Panc1 (cell line): Measurements from ENCODE around the gene METTL5. TPM values are rescaled to one million over a fixed set of nuclear protein-coding genes. Genes with fewer than 3 reads are reported as not detected.

Experiments
- ATAC-seq: fragments of 200-7000 bp; cut with Tn5 transposase; 2 replicates; pipeline ENCODE4 v1.9.1; 2020; ENCODE audit warnings: mild to moderate bottlenecking, moderate library complexity
- BruUV-seq: library from RNA; stranded (reverse); fragments of 400-500 nt; replicated peaks from 2 replicates; lab custom pipeline; 2021; lab: Mats Ljungman, UMichigan
- CTCF ChIA-PET: fragments of 300-600 bp; sonication (Branson Sonifier 250); formaldehyde crosslinking; loops from one replicate; lab custom pipeline; 2022; ENCODE audit warnings: antibody characterized with exemption; lab: Charles Lee
- POLR2A ChIA-PET: fragments of 300-600 bp; sonication (Branson Sonifier 250); formaldehyde crosslinking; loops from one replicate; lab custom pipeline; 2022; ENCODE audit warnings: antibody characterized with exemption; lab: Charles Lee
- DNase-seq: peaks from one replicate; pipeline ENCODE4 v3.0.0-alpha.2; 2010; ENCODE audit warnings: low read depth, low spot score
- H3K27ac ChIP-seq: 2 replicates; pipeline ENCODE4 v1.5.1; 2011; ENCODE audit warnings: mild to moderate bottlenecking, low read length, inconsistent platforms
- H3K27me3 ChIP-seq: fragments of 200-500 bp; sonication (Bioruptor generic); 2 replicates; pipeline ENCODE4 v1.6.0; 2014; ENCODE audit warnings: low read length, inconsistent platforms; ENCODE audit not compliant: control insufficient read depth, insufficient read depth
- H3K36me3 ChIP-seq: fragments of 200-500 bp; sonication (Bioruptor generic); 2 replicates; pipeline ENCODE4 v1.5.1; 2014; ENCODE audit warnings: inconsistent platforms, mild to moderate bottlenecking, low read length, moderate library complexity; ENCODE audit not compliant: control insufficient read depth, insufficient read depth
- H3K4me1 ChIP-seq: 2 replicates; pipeline ENCODE4 v1.5.1; 2011; ENCODE audit warnings: inconsistent platforms, mild to moderate bottlenecking, low read length, moderate library complexity; ENCODE audit not compliant: control insufficient read depth, insufficient read depth
- H3K4me3 ChIP-seq, 2 experiments: 2 replicates each; pipeline ENCODE4 v1.5.1; 2011 to 2012; ENCODE audit warnings: low read depth in 2 of 2, low read length in 2 of 2, mild to moderate bottlenecking in 2 of 2, inconsistent platforms in 1 of 2, moderate library complexity in 1 of 2
- H3K9me3 ChIP-seq: fragments of 200-500 bp; sonication (Bioruptor generic); 2 replicates; pipeline ENCODE4 v1.5.1; 2014; ENCODE audit warnings: low read depth, mild to moderate bottlenecking, inconsistent platforms, low read length, moderate library complexity; ENCODE audit not compliant: control insufficient read depth, insufficient read depth
- POLR2AphosphoS5 ChIP-seq: IDR thresholded peaks from 2 replicates; pipeline ENCODE4 v1.6.1; 2012; ENCODE audit warnings: mild to moderate bottlenecking, low read depth, low read length, moderate library complexity
- SIN3A ChIP-seq: IDR thresholded peaks from 2 replicates; pipeline ENCODE4 v1.6.1; 2012; ENCODE audit warnings: low read depth, mild to moderate bottlenecking, low read length, moderate library complexity, borderline replicate concordance; ENCODE audit not compliant: insufficient read depth
- TCF7L2 ChIP-seq: IDR thresholded peaks from 2 replicates; pipeline ENCODE4 v1.6.1; 2011; ENCODE audit warnings: mild to moderate bottlenecking, low read depth, low read length, inconsistent platforms
- in situ Hi-C: cut with HindIII; loops from 2 replicates; pipeline ENCODE4 v1.10.0; 2016; ENCODE audit warnings: low sequenced_read_pairs, low pct_unique_long_range_greater_than_20kb
- intact Hi-C: fragments of 100-400 bp; cut with micrococcal nuclease; formaldehyde crosslinking; loops from one replicate; pipeline ENCODE4 v1.10.0; 2022; ENCODE audit not compliant: unreplicated experiment
- total RNA-seq: library from RNA; stranded (reverse); gene quantifications from one replicate; pipeline ENCODE4 v1.2.1, GENCODE V29; 2021; ENCODE audit not compliant: unreplicated experiment
- TF ChIP-seq, protein P1 (sequence below), 2 experiments: IDR thresholded peaks; 2 replicates each; pipeline ENCODE4 v1.6.1; 2011 to 2012; ENCODE audit warnings: low read depth in 2 of 2, control low read depth in 1 of 2, low read length in 1 of 2, mild to moderate bottlenecking in 1 of 2, moderate library complexity in 1 of 2; ENCODE audit not compliant: insufficient read depth in 1 of 2
- TF ChIP-seq, protein P2 (sequence below): fragments of 450-650 bp; IDR thresholded peaks from 2 replicates; pipeline ENCODE4 v1.5.1; 2017; ENCODE audit warnings: mild to moderate bottlenecking

The METTL5 gene
- total RNA-seq, 1 experiment from 2014 or later = 81.4 TPM

DNA sequence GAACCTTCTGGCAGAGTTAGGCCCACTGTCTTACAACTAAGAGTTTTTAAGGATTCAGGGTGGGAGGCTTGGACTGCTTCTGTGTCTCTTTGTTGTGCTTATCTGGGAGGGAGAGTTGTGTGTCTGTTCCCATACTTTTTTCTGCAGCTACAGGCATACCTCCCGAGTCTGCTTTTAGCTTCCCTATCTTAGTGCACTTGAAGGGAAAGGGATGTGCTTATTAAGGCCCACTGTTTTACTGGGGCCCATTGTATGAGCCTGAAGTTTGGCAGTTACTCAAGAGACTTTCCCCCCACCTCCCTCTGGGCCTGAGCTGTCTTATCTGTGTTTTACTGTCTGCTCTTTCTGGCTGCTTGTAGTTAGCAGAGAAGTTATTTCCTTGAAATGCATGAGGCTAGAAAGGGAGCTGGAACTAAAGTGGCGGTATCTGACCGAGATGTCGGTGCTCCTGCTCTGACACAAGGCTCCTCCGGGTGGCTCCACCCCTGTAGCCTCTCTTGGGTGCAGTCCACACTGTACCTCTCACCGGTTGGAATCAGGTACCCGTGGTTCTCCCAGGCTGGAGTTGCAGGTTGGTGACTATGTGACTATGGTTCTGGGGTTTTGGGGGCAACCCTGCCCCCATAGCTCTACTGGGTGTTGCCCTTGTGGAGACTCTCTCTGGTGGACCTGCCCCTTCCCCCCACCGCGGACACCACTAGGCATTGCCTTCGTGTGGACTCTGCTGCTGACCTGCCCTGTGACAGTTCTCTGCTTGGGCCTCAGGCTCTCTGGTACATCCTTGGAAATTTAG is 15.4 kb upstream of the METTL5 start:
- H3K9me3 ChIP-seq = no peaks in the 10 kb centered on the region
- ChIA-PET POLR2A (no interaction called here), CTCF (no interaction called here)
- no peak overlapping the region for H3K27ac ChIP-seq
- intact Hi-C loops (no loop called here), in situ Hi-C loops (no loop called here)
- H3K4me1 ChIP-seq = no peaks in the 10 kb centered on the region; the same call in 1 of the 2 replicates
- no peak for TF ChIP-seq SIN3A
- TF ChIP-seq, protein P1, sequence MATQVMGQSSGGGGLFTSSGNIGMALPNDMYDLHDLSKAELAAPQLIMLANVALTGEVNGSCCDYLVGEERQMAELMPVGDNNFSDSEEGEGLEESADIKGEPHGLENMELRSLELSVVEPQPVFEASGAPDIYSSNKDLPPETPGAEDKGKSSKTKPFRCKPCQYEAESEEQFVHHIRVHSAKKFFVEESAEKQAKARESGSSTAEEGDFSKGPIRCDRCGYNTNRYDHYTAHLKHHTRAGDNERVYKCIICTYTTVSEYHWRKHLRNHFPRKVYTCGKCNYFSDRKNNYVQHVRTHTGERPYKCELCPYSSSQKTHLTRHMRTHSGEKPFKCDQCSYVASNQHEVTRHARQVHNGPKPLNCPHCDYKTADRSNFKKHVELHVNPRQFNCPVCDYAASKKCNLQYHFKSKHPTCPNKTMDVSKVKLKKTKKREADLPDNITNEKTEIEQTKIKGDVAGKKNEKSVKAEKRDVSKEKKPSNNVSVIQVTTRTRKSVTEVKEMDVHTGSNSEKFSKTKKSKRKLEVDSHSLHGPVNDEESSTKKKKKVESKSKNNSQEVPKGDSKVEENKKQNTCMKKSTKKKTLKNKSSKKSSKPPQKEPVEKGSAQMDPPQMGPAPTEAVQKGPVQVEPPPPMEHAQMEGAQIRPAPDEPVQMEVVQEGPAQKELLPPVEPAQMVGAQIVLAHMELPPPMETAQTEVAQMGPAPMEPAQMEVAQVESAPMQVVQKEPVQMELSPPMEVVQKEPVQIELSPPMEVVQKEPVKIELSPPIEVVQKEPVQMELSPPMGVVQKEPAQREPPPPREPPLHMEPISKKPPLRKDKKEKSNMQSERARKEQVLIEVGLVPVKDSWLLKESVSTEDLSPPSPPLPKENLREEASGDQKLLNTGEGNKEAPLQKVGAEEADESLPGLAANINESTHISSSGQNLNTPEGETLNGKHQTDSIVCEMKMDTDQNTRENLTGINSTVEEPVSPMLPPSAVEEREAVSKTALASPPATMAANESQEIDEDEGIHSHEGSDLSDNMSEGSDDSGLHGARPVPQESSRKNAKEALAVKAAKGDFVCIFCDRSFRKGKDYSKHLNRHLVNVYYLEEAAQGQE (IDR thresholded peaks at IDR 0.05; ENCODE audit: insufficient read depth in 1 of 2, low read depth in 2 of 2, low read length in 1 of 2) = no peak
- no peak for TF ChIP-seq POLR2AphosphoS5
- TF ChIP-seq, protein P2, sequence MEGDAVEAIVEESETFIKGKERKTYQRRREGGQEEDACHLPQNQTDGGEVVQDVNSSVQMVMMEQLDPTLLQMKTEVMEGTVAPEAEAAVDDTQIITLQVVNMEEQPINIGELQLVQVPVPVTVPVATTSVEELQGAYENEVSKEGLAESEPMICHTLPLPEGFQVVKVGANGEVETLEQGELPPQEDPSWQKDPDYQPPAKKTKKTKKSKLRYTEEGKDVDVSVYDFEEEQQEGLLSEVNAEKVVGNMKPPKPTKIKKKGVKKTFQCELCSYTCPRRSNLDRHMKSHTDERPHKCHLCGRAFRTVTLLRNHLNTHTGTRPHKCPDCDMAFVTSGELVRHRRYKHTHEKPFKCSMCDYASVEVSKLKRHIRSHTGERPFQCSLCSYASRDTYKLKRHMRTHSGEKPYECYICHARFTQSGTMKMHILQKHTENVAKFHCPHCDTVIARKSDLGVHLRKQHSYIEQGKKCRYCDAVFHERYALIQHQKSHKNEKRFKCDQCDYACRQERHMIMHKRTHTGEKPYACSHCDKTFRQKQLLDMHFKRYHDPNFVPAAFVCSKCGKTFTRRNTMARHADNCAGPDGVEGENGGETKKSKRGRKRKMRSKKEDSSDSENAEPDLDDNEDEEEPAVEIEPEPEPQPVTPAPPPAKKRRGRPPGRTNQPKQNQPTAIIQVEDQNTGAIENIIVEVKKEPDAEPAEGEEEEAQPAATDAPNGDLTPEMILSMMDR = no peak
- no peak for TF ChIP-seq TCF7L2
- no peaks in the 10 kb centered on the region; the same call in 1 of the 2 replicates for H3K36me3 ChIP-seq
- ATAC-seq (peak; percentile 56; the same call in 1 of the 2 replicates), DNase-seq (no peak)
- no peak overlapping the region for H3K4me3 ChIP-seq
- BruUV-seq = no TSS peak
- no peaks in the 10 kb centered on the region for H3K27me3 ChIP-seq

DNA sequence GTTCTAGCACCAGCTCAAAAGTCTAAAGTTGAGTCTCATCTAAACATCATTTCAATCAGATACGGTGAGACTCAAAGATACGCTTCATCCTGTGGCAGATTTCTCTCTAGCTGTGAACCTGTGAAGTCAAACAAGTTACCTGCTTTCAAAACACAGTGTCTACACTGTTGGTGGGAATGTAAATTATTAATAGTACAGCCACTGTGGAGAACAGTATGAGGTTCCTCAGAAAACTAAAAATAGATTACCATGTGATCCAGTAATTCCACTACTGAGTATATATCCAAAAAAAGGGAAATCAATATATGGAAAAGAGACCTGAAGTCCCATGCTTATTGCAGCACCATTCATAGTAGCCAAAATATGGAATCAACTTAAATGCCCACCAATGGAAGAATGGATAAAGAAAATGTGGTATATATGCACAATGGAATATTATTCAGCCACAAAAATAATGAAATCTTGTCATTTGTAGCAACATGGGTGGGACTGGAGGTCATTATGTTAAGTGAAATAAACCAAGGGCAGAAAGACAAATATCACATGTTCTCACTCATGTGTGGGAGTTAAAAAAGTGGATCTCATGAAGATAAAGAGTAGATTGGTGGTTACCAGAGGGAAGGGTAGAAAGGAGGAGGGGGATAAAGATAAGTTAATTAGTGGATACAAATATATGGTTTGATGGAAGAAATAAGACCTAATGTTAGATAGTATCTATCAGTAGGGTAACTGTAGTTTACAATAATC is 14.2 kb upstream of the METTL5 start:
- CTCF ChIA-PET = no interaction called here
- BruUV-seq = no TSS peak

More for the DNA sequence above, 14.2 kb upstream of the METTL5 start:
- no peaks in the 10 kb centered on the region for H3K9me3 ChIP-seq
- ATAC-seq (no peak), DNase-seq (no peak)
- H3K27ac ChIP-seq = no peak overlapping the region
- no peaks in the 10 kb centered on the region; the same call in 1 of the 2 replicates for H3K36me3 ChIP-seq
- H3K4me3 ChIP-seq = no peak overlapping the region
- H3K4me1 ChIP-seq = no peaks in the 10 kb centered on the region; the same call in 1 of the 2 replicates
- intact Hi-C loops (no loop called here), in situ Hi-C loops (no loop called here)
- TF ChIP-seq, protein P2 = no peak
- TF ChIP-seq TCF7L2 (no peak), POLR2AphosphoS5 (no peak), SIN3A (no peak)
- TF ChIP-seq, protein P1 (IDR thresholded peaks at IDR 0.05; ENCODE audit: insufficient read depth in 1 of 2, low read depth in 2 of 2, low read length in 1 of 2) = no peak
- POLR2A ChIA-PET = no interaction called here
- H3K27me3 ChIP-seq = no peaks in the 10 kb centered on the region
